Ishikawa (cell line): ENCODE results near the gene KDM2A.

ENCODE experiments used
- CREB1 ChIP-seq: IDR thresholded peaks from 2 replicates; pipeline ENCODE4 v1.6.1; 2012; ENCODE audit warnings: low read depth
- EGR1 ChIP-seq: IDR thresholded peaks from 2 replicates; pipeline ENCODE4 v1.6.1; 2012
- EP300 ChIP-seq: IDR thresholded peaks from 2 replicates; pipeline ENCODE4 v1.6.1; 2012; ENCODE audit warnings: borderline replicate concordance
- RAD21 ChIP-seq: IDR thresholded peaks from 2 replicates; pipeline ENCODE4 v1.6.1; 2012; ENCODE audit warnings: low read depth

DNA sequence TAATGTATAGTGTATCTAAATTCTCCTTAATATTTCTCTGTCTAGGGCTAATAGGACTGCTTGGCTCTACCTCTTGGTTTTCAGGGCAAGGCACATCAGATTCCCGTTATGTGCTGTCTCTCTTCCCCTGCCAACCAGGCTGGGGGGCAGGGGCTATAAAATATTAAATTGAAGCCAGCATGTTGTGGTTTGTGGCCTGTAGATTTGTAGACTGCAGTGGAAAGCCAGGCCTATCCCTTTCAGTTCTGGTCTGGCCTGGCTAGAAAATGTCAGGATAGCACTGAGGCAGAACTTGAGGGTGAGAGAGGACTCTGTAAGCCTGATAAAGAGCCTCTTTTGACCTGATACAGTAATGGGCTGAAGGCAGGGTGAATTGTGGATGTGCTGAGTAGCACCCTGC, 132.8 kb downstream of the KDM2A start:
- TF ChIP-seq EP300: no peak
- no peak for TF ChIP-seq RAD21
- no peak for TF ChIP-seq EGR1
- no peak for TF ChIP-seq CREB1
